Stimulated activated CD8-positive, alpha-beta memory T cell treated with anti-CD3 and anti-CD28 coated beads, Interleukin-7, amount 100 ng/mL, for 24 hours (primary cell): ENCODE measurements around the gene NRSN2.
"Not testable (repeated sequence)": the region's sequence is repeated elsewhere in the genome, so short reads cannot be mapped to it uniquely, and the experiment has no call there.

Source experiments
- DNase-seq: peaks from one replicate; pipeline ENCODE4 v3.0.0-alpha.2; 2020; ENCODE audit warnings: low read depth

Gene NRSN2

DNA sequence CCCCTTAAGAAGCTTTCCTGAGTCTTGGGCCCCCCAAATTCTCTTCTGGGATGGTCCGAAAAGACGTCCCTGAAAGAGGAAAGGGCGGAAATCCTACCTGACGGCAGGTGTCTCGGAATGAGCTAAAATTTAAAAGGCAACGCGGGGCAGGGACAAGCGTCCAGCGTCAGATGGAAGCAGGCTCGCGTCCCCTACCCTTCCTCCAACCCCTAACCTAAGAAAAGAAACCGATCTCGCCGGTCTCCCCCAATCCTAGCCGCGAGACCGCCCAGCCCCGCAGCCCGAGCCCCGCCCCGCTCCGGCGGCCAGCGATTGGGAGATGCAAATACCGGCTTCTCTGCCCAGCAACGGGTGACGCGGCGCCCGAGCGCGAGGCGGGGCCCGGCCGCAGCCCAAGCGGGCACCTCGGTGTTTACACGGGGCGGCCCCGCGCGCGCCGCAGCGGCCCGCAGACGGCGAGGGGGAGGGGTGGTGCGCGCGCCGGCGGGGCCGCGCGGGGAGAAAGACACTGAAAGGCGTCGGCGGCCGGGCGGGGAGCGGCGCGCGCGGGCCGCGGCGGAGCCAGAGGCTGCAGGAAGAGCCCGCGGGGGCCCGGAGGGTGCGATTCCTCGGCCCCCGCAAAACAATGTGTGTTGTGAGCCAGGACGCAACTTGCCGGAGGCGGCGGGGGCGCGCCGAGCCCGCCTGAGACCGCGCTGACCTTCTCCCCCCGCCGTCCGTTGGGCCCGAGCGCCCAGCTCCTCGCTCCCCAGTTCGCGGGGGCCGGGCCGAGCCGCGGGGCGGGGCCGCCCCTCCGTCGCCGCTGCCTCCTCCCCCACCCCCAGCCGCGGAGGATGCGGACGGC, 21.6 kb upstream of the NRSN2 start, which contains the start of gene SOX12:
SOX12 (plus strand) TSS at position 508 of the 844 bp plus-strand sequence. CDS start 373 bp downstream, outside the sequence.
- DNase-seq, result peak; percentile 96

DNA sequence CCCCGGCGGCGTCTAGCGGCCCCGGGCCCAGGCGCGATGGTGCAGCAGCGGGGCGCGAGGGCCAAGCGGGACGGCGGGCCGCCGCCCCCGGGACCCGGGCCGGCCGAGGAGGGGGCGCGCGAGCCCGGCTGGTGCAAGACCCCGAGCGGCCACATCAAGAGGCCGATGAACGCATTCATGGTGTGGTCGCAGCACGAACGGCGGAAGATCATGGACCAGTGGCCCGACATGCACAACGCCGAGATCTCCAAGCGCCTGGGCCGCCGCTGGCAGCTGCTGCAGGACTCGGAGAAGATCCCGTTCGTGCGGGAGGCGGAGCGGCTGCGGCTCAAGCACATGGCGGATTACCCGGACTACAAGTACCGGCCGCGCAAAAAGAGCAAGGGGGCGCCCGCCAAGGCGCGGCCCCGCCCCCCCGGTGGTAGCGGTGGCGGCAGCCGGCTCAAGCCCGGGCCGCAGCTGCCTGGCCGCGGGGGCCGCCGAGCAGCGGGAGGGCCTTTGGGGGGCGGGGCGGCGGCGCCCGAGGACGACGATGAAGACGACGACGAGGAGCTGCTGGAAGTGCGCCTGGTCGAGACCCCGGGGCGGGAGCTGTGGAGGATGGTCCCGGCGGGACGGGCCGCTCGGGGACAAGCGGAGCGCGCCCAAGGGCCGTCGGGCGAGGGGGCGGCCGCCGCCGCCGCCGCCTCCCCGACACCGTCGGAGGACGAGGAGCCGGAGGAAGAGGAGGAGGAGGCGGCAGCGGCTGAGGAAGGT, 20.8 kb upstream of the NRSN2 start:
- DNase-seq, result no peak

DNA sequence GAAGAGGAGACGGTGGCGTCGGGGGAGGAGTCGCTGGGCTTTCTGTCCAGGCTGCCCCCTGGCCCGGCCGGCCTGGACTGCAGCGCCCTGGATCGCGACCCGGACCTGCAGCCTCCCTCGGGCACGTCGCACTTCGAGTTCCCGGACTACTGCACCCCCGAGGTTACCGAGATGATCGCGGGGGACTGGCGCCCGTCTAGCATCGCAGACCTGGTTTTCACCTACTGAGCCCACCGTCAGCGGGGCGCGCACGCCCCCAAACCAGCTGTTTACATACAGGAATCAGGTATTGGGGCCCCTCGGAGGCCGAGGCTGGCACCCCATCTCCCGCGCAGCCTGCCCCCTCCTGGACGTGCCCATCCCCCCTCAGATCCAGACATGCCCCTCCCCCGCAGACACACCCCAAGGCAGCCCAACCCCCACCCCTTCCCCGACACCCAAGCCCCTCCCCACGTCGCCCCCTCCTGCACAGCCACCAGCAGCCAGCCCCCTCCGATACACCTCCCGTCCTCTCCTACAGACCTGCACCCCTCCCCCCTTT, 20.2 kb upstream of the NRSN2 start:
- no peak for DNase-seq

DNA sequence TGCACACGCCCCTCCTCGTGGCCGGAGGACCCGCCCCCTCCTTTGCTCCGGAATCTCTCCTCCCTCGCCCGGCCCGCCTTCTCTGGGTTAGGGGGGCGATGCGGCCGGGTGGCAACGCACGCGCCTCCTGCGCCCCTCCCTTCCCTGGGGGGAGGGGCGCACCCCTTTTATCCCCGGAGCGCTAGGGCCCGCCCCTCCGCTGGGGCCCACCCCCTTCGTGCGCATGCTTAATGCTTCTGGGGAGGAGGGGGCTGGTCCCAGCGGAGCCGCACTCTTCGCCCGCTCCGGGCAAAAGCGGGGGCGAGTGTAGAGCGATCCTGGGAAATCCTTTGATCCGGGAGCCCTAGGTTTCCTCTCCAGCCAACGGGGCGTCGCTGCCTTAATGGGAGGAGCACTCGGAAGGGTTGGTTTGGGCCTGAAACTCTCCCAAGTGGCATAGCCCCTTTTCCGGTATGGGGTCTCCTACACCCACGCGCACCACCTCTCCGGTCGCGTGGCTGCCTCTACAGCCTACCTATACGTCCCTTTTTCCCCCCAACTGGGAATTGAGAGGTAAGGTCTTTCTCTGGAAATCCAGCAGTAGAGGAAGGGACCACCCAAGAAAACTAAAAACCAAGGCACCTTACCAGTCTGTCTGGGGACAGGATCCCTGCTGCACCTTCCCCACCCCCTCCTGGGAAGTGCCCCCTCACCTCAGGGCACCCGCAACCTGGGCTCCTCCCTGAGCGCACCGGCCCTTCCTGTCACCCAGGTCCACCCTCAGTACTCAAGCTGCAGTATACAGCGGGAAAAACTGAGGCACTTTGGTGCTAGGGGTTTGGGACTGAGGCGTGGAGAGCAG, 19.5 kb upstream of the NRSN2 start:
- DNase-seq, result peak; percentile 53

DNA sequence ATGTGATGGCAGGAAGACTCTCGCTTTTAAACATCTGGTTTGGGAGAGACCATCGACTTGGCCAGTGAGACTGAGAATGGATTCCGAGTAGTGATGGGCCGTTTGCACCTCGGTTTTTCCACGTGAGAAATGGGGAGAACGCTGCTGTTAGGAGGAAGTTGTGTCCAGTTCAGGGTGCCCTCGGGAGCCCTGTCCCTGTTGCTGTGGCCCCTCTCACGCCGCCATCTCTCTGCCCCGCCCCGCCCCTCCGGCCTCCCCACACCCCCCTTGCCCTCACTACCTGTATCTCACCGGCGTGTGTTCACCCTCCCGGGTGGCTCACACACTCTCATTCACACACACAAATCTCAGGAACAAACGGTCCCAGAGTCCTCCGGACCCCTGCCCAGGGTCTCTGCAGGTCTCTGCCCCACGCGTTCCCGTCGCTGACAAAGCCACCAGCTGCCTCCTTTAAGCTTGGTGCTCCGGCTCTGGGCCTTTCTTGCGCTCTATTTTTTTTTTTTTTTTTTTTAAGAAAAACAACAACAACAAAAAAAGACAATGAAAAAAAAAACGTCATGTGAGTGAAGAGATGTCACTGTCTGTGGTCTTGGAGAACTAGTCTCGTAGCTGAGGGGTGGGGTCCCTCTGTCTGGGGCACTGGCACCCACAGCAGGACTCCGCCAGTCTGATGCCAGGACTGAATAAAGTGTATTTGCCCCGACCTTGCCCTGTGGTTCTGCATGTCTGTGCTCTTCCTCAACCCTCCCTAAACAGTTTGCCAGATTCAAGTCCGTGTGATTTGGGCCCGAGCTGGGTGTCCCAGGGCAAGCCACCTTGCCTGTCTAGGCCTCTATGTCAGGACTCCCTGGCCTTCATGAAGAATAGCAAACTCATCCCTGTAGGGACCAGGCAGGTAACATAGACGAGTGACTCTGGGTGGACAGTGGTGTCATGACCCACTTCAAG, 18.6 kb upstream of the NRSN2 start:
- no peak for DNase-seq

DNA sequence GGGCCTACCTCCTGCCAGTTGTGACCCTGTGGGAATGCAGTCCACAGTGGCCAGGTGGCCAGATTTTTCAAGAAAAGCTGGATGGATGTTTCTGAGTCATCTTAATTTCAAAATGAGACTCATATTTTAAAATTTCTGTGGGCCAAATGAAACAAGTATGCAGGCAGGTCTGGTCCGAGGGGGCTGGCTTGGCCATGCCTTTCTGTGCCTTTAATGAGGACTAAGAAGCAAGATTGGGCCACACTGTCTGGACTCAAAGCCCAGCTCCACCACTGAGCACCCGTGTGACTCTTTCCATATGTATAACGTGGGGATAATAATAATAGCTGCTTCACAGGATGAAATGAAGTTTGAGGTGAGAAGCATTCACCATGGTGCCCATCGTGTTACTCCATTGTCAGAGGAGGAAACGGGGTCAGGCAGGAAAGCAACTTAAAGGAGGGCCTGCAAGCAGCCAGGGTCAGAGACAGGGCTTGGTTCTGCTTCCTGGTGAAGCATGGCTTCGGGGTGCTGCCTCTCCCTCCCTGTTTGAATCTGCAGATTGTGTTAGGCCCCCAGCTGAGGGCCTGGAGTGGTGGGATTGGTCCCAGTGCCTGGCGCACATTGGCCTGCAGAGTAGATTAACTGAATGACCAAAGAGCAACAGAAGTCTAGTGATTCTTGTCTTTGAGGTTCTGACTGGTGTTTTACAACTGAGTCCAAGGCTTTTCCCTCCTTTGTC, 17.8 kb upstream of the NRSN2 start:
- no peak for DNase-seq

DNA sequence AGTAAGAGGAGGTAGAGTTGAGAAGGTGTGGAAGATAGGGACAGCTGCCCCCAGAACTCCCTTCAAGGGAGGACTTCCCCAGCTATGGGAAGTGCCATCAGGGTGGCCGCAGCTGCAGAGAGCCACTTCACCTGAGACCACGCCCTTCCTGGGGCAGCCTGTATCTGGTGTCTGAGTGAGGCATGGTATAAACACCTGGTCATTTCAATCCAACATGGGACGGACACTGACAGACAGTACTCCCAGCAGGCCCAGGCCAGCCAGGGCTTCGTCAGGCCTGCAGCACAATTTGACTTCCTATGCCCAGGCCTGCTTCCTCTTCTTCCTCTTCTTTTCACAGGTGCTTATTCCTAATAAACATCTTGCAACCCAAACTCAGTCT, 17.1 kb upstream of the NRSN2 start:
- DNase-seq, result no peak

DNA sequence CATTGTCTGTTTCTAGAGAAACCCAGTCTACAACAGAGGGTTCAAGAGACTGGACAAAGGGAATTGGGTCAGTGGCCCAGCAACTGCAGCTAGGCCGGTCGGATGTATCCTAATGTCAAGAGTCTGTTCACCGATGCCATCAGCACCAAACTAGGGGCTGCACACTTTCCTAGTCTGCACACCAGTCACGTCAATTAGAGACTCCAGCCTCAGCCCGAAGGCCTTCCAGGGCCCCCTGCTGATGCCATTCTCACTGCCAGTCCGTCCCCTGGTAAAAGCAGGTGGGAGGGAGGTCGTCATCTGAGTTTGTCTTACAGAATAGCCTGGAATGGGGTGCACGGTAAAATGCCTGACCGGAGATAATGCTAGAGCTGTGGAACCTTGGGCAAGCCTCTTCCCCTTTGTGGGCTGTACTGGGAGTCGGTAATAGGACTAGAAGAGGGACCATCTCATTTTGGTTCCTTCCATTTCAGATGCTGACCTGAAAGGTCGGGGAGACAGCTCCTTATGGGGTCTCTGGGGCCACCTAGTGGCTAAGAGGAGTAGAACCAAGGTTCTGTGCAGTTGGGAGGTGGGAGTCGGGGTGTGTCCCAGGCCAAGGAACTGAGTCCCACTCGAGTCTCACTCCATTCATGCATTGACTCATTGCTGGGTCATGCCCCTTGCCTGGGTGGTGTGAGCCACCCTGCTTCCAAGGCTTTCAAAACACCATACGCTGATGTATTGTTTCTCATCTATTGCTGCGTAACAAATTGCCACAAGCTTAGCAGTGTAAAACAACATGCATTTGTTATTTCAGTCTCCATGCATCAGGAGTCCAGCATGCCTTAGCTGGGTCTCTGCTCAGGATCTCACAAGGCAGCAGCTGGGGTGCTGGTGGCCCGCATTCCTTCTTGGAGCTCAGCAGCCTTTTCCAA, 16.4 kb upstream of the NRSN2 start:
- DNase-seq, result no peak

DNA sequence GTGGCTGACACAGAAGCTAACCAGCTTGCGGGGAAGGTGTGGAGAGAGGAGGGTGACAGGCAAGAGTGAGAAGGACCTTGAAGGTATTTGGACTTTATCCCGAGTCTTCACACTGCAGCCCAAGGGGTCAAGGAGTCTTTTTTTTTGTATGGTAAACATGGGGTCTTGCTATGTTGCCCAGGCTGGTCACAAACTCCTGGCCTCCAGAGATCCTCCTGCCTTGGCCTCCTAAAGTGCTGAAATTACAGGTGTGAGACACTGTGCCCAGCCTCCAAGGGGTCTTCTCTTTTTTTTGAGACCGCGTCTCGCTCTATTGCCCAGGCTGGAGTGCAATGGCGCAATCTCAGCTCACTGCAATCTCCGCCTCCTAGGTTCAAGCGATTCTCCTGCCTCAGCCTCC, 12.3 kb upstream of the NRSN2 start:
- no peak for DNase-seq

DNA sequence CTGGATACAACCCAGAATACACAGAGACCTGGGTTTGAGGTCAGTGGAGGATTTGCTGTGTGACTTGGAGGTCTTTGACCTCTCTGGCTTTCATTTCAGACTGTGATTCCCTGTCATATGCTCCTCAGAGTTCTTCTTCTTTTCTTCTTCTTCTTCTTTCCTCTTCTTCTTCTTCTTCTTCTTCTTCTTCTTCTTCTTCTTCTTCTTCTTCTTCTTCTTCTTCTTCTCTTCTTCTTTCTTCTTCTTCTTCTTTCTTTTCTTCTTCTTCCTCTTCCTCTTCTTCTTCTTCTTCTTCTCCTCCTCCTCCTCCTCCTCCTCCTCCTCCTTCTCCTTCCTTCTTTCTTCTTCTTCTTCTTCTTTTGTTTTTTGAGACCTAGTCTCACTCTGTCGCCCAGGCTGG, 10.9 kb upstream of the NRSN2 start:
- DNase-seq, result not testable (repeated sequence)

DNA sequence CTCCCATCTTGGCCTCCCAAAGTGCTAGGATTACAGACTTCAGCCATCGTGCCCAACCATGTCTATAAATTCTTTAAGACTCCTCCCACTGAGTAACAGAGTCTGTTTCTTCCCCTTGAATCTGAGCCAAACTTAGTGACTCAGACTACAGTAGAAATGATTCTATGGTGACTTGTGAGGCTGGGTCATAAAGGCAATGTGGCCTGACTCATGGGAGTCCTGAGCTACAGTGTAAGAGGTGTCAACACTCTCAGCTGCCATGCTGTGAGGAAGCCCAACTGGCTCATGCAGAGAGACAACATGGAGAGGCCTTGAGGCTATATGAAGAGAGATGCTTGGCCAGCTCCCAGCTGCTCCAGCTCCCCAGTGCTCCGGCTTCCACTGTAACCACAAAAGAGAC, 5.2 kb upstream of the NRSN2 start:
- DNase-seq, result no peak

DNA sequence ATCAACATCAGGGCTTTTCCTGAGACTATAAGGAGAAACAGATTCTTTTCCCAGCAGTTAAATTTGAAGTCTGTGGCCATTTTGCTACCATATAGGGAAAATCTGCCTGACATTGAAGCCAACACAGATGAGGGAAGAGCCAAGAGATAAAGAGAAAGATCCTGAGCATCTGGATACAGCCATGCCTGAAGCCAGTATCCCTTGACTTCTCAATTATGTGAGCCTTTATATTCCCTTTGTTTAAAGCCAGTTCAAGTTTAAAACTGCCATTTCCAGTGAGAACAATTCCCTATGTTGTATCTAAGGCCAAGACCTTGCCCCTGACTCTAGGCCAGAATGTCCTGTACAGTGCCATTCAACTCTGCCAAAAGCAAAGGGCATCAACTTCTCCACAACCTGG, 3.8 kb upstream of the NRSN2 start:
- no peak for DNase-seq

DNA sequence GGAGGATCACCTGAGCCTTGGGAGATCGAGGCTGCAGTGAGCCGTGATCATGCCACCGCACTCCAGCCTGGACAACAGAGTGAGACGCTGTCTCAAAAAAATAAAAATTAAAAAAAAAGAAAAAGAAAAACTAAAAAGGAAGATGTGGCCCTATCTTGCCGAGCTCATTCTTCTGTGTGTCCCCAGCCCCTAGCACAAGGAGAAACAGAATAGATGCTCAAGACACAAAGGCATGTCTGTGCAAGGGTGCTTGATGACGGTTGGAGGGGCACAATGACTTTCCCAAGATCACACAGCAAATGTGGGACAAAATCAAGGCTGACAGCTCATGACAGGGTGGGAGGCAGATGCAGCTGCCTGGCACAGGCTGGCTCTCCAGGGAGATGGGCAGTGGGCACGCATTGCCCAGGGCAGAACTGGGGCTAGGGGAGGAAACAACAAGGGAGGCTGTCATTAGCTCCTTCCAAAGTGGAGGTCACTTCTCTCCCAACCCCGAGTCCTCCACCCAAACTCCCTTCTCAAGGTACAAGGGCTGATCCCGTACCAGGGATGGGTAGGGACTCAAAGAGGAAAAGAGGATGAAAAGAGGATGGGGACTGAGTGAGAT, 775 bp upstream of the NRSN2 start:
- DNase-seq, result no peak

DNA sequence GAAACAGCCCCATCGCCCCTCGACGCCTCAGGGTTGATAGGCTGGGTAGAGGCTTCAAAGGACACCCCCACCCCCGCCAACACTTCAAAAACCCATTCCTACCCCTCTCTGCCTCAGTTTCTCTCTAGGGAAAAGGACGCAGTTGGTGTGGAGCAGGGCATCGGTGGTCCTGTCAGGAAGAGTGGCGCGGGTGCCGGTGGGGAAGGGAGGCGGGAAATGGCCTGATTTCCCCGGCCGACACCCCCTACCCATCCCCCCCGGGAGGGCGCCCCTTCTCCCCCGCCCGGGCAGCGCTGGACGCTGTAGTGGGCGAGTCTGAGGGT, 367 bp downstream of the NRSN2 start:
- no peak for DNase-seq

DNA sequence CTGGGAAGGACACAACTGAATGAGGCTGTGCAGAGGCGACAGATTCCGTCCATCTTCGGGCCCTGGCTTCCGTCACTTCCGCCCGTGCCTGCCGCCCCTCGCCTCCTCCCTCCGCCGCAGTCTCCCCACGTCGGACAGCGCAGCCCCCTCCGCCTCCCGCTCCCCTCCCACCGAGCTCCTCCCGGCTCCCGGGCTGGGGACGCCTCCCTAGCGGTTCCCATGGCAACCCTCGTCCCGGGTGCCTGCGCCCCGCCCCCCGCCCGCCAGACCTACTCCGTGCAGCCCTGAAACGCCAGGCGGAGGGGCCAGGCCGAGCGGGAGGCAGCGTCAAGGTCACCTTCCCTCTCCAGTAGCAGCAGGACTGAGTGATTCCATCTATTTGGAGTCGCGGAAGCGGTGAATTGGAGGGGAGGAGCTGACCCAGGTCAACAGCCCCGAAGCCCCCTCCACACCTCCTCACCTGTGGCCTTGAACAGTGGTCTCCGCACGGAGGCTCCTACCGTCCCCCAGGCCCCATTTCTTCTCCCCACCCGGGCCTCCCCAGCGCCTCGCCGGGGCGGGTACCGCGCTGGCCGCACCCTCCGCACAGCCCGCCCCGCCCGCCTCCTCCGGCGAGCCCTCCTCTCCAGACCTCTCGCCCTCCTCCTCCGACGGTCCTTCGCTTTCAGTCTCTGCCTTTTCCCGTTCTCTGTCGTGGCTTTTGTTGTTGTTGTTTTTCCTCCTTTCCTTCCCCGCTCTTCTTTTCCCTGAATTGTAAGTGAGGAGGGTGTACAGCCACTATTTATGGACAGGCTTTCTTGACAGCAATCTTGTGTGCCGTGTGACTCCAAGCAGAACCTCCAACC, 951 bp downstream of the NRSN2 start:
- DNase-seq, result peak; percentile 52

DNA sequence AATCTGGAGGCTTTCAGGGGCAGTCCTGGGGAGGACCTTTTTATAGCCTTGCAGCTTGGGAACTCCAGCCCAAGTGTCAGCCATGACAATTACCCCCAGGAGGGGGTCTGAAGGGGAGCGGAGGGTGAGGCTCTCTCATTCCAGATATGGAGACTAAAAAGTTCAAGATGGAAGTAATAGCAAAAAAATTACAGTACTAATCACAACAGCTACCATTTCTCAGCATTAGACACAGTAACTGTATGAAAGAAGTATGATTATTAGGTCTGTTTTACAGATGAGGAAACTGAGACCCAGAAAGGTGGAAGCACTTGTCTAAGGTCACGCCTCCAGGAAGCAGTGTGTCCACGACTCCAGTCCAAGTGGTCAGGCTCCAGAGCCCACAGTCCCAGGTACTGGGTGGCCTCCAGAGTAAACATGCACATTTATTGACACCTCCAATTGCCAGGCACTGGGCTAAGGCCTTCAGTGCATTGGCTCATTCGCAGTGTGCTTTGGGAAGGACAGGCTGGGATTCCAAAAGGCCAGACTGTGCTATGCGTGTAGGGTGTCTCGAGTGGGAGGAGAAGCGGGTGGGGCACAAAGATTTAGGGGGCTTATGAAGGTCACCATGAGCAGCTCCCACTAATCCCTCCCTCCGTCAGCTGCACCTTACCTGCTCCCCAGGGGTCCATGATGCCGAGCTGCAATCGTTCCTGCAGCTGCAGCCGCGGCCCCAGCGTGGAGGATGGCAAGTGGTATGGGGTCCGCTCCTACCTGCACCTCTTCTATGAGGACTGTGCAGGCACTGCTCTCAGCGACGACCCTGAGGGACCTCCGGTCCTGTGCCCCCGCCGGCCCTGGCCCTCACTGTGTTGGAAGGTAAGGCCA, 2.3 kb downstream of the NRSN2 start:
- no peak for DNase-seq

DNA sequence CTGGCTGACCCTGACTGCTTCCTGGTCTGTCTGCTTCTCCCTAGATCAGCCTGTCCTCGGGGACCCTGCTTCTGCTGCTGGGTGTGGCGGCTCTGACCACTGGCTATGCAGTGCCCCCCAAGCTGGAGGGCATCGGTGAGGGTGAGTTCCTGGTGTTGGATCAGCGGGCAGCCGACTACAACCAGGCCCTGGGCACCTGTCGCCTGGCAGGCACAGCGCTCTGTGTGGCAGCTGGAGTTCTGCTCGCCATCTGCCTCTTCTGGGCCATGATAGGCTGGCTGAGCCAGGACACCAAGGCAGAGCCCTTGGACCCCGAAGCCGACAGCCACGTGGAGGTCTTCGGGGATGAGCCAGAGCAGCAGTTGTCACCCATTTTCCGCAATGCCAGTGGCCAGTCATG, 6.3 kb downstream of the NRSN2 start:
- DNase-seq, result no peak
